Upper lobe of left lung (tissue), 4 donors: ENCODE data around the gene C2orf81.

ENCODE experiments used
- CTCF ChIP-seq, 6 experiments: fragments of 450-650 bp in 4 of 6; fragments of 200-600 bp in 2 of 6; sonication (generic) in 2 of 6; IDR thresholded peaks; one replicate each; pipeline ENCODE4 v1.5.1; 2016 to 2019; ENCODE audit warnings: antibody characterized with exemption in 6 of 6
- EP300 ChIP-seq, 4 donors: sonication (generic); formaldehyde crosslinking; IDR thresholded peaks; one replicate each; pipeline ENCODE4 v1.5.1; 2017; ENCODE audit warnings: antibody characterized with exemption in 4 of 4, control low read depth in 2 of 4
- POLR2A ChIP-seq, 4 donors: fragments of 450-650 bp; IDR thresholded peaks; one replicate each; pipeline ENCODE4 v1.5.1; 2016 to 2017; ENCODE audit warnings: antibody characterized with exemption in 4 of 4, mild to moderate bottlenecking in 2 of 4
- POLR2AphosphoS5 ChIP-seq, 2 donors: sonication (generic); formaldehyde crosslinking; IDR thresholded peaks; one replicate each; pipeline ENCODE4 v1.5.1; 2017; ENCODE audit warnings: antibody characterized with exemption in 2 of 2

GRCh38 chr2:74448771-74449170 is 27.4 kb upstream of the C2orf81 start:
- TF ChIP-seq CTCF (IDR thresholded peaks at IDR 0.05) (no peak), EP300 (IDR thresholded peaks at IDR 0.05) (no peak), POLR2A (IDR thresholded peaks at IDR 0.05) (no peak), POLR2AphosphoS5 (IDR thresholded peaks at IDR 0.05) (no peak)
